ENCODE measurements around the gene ARSJ.
A peak's percentile ranks its signal among the peaks of the same experiment; 100 is the strongest.

Gene ARSJ

DNA sequence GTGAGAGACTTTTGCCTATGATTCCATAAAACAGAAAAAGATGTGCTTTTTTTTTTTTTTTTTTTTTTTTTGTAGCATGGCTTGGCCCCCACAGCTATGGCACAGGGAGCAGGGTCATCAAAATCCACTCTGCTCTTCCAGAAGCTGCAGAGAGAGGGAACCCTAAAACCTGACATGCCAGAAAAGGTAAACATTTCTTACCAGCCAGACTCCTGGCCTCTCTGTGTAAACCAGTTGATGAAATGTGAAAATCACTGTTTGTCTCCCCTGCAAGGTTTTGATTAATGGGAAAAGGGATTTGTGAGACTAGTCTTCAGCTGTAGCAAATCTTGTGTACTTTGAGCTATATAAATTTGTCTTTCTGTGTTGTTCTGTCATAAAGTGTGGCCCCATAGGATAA lies 105.9 kb downstream of the ARSJ start:
- Histone ChIP-seq H3K4me3 (ENCODE audit: severe bottlenecking) (no peak overlapping the region), H3K36me3 (ENCODE audit: low read depth) (no peaks in the 10 kb centered on the region), H3K27ac (ENCODE audit: poor library complexity, severe bottlenecking) (no peak overlapping the region), H3K4me1 (ENCODE audit: insufficient read depth, poor library complexity, severe bottlenecking) (no peaks in the 10 kb centered on the region), H3K9me3 (ENCODE audit: severe bottlenecking) (no peaks in the 10 kb centered on the region), H3K27me3 (ENCODE audit: insufficient read depth, poor library complexity, severe bottlenecking) (no peaks in the 10 kb centered on the region)
- TF ChIP-seq, protein P1, sequence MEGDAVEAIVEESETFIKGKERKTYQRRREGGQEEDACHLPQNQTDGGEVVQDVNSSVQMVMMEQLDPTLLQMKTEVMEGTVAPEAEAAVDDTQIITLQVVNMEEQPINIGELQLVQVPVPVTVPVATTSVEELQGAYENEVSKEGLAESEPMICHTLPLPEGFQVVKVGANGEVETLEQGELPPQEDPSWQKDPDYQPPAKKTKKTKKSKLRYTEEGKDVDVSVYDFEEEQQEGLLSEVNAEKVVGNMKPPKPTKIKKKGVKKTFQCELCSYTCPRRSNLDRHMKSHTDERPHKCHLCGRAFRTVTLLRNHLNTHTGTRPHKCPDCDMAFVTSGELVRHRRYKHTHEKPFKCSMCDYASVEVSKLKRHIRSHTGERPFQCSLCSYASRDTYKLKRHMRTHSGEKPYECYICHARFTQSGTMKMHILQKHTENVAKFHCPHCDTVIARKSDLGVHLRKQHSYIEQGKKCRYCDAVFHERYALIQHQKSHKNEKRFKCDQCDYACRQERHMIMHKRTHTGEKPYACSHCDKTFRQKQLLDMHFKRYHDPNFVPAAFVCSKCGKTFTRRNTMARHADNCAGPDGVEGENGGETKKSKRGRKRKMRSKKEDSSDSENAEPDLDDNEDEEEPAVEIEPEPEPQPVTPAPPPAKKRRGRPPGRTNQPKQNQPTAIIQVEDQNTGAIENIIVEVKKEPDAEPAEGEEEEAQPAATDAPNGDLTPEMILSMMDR (IDR thresholded peaks at IDR 0.05; ENCODE audit: poor library complexity, severe bottlenecking), result no peak
- no peak for ATAC-seq (ENCODE audit: low read depth)
- no peak for DNase-seq (ENCODE audit: low spot score)

DNA sequence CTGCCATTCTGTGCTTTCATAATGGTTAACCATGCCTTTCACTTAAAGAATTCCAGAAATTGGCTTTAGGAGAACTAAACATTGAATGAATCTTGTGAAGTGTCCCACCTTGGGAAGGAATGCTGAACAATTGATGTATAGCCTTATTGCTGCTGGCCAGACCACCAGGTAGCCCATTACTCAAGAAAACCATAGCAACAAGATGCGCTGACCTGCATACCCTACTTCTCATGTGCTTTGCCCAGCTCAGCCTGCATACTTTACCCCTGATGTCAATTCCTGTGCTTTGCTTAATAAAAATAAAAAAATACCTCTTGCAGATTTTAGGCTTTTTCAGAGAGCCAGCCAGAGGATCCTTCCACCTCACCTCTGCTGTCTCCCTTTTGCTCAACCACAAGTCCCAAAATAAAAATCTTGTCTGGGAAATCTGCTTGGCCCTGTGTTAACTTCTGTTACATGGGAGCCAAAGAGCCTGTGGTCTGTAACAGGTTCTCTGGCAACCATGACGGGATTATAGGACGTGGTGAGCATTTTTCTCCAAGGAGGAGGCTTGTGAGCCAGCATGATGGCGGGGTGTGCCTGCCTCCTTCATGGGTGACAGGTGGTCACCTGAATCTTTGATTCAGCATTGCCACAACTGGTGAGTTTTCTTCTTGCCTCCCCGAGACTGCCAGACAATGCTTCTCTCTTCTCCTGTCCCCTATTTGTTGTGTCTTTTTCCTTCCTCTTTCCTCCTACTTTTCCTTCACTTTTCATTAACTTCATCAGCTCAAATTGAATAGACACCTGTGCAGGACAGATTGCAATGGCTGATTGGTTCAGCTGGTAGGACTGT lies 106.8 kb downstream of the ARSJ start:
- no peaks in the 10 kb centered on the region for H3K4me1 ChIP-seq (ENCODE audit: insufficient read depth, poor library complexity, severe bottlenecking)
- TF ChIP-seq, protein P1 (IDR thresholded peaks at IDR 0.05; ENCODE audit: poor library complexity, severe bottlenecking), result no peak
- ATAC-seq (ENCODE audit: low read depth) (no peak), DNase-seq (ENCODE audit: low spot score) (no peak)
- H3K27me3 ChIP-seq (ENCODE audit: insufficient read depth, poor library complexity, severe bottlenecking), result no peaks in the 10 kb centered on the region
- no peak overlapping the region for H3K4me3 ChIP-seq (ENCODE audit: severe bottlenecking)
- H3K36me3 ChIP-seq (ENCODE audit: low read depth), result no peaks in the 10 kb centered on the region
- no peak overlapping the region for H3K27ac ChIP-seq (ENCODE audit: poor library complexity, severe bottlenecking)
- H3K9me3 ChIP-seq (ENCODE audit: severe bottlenecking), result no peaks in the 10 kb centered on the region

DNA sequence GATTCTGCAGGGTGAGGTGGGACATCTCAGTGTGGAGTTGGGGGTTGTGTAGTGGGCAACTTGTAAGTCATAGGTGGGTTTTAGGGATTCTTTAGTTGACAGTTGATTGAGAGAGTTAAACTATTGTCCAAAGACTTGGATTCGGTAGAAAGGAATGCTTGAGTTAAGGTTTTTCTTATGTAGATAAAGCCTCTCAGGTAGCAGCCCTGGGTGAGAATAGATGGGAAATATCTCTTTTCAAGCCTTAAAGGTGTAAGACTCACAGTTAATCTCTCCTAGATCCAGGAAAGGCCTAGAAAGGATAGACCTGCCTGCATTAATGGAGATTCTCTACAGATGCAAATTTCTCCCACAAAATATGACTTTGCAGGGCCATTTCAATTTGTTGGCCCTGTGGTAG lies 108.4 kb downstream of the ARSJ start:
- Histone ChIP-seq H3K9me3 (ENCODE audit: severe bottlenecking) (no peaks in the 10 kb centered on the region), H3K4me3 (ENCODE audit: severe bottlenecking) (no peak overlapping the region), H3K27ac (ENCODE audit: poor library complexity, severe bottlenecking) (no peak overlapping the region), H3K27me3 (ENCODE audit: insufficient read depth, poor library complexity, severe bottlenecking) (no peaks in the 10 kb centered on the region), H3K36me3 (ENCODE audit: low read depth) (no peaks in the 10 kb centered on the region), H3K4me1 (ENCODE audit: insufficient read depth, poor library complexity, severe bottlenecking) (no peaks in the 10 kb centered on the region)
- ATAC-seq (ENCODE audit: low read depth), result no peak
- TF ChIP-seq, protein P1 (IDR thresholded peaks at IDR 0.05; ENCODE audit: poor library complexity, severe bottlenecking), result no peak
- DNase-seq (ENCODE audit: low spot score), result no peak

DNA sequence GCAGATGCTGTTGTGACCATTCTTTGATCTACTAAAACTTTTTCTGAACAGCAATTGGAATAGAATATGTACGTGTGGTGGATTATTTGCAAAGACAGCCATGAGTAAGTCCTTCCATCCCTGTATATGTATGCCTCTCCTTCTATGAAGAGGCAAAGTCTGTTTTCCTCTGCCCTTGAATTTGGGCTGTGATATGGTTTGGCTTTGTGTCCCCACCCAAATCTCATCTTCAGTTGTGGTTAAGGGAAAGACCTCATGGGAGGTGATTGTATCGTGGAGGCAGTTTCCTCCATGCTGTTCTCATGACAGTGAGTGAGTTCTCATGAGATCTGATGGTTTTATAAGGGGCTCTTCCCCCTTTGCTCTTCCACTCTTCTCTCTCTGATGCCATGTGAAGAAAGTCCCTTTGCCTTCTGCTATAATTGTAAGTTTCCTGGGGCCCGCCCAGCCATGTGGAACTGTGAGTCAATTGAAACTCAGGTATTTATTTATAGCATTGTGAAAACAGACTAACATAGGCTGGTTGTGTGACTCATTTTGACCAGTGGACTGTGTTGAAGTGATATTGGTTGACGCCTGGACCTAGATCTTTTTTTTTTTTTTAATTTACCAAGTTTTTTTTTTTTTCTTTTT lies 109.6 kb downstream of the ARSJ start:
- no peaks in the 10 kb centered on the region for H3K4me1 ChIP-seq (ENCODE audit: insufficient read depth, poor library complexity, severe bottlenecking)
- TF ChIP-seq, protein P1 (IDR thresholded peaks at IDR 0.05; ENCODE audit: poor library complexity, severe bottlenecking), result no peak

DNA sequence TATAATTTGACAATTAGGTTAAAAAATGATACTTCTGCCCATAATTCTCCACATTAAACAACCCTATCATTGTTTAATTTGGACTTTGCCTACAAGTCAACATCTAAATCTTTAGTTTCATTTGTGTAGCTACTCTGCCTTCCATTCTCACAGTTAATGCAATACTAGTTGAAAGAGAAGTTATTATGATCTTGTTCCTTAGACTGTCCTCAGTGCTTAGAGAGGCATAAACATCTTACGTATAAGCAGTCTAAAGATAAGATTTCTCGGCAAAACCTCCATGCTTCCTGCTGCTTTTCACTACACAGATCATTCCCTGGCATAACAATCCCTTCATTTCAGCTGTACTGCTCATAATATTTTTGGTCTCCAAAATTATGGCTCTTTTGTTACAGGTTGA lies 112.8 kb downstream of the ARSJ start:
- H3K27ac ChIP-seq (ENCODE audit: poor library complexity, severe bottlenecking), result no peak overlapping the region
- TF ChIP-seq, protein P1 (IDR thresholded peaks at IDR 0.05; ENCODE audit: poor library complexity, severe bottlenecking), result no peak

More for the DNA sequence above, 109.6 kb downstream of the ARSJ start:
- Histone ChIP-seq H3K9me3 (ENCODE audit: severe bottlenecking) (no peaks in the 10 kb centered on the region), H3K27me3 (ENCODE audit: insufficient read depth, poor library complexity, severe bottlenecking) (no peaks in the 10 kb centered on the region), H3K4me3 (ENCODE audit: severe bottlenecking) (no peak overlapping the region), H3K27ac (ENCODE audit: poor library complexity, severe bottlenecking) (no peak overlapping the region), H3K36me3 (ENCODE audit: low read depth) (no peaks in the 10 kb centered on the region)
- no peak for DNase-seq (ENCODE audit: low spot score)
- peak; percentile 73 for ATAC-seq (ENCODE audit: low read depth)

More for the DNA sequence above, 112.8 kb downstream of the ARSJ start:
- Histone ChIP-seq H3K9me3 (ENCODE audit: severe bottlenecking) (no peaks in the 10 kb centered on the region), H3K27me3 (ENCODE audit: insufficient read depth, poor library complexity, severe bottlenecking) (no peaks in the 10 kb centered on the region), H3K4me3 (ENCODE audit: severe bottlenecking) (no peak overlapping the region), H3K4me1 (ENCODE audit: insufficient read depth, poor library complexity, severe bottlenecking) (no peaks in the 10 kb centered on the region), H3K36me3 (ENCODE audit: low read depth) (no peaks in the 10 kb centered on the region)
- ATAC-seq (ENCODE audit: low read depth) (no peak), DNase-seq (ENCODE audit: low spot score) (no peak)

Data from RWPE2 (cell line).